NCI-H226 (cell line): ENCODE measurements around the gene BMPR1B.
A peak's percentile ranks its signal among the peaks of the same experiment; 100 is the strongest.
"Not testable (repeated sequence)": the region's sequence is repeated elsewhere in the genome, so short reads cannot be mapped to it uniquely, and the experiment has no call there.

ENCODE experiments used
- DNase-seq: peaks from one replicate; pipeline ENCODE4 v3.0.0-alpha.2; 2015

The BMPR1B gene

DNA sequence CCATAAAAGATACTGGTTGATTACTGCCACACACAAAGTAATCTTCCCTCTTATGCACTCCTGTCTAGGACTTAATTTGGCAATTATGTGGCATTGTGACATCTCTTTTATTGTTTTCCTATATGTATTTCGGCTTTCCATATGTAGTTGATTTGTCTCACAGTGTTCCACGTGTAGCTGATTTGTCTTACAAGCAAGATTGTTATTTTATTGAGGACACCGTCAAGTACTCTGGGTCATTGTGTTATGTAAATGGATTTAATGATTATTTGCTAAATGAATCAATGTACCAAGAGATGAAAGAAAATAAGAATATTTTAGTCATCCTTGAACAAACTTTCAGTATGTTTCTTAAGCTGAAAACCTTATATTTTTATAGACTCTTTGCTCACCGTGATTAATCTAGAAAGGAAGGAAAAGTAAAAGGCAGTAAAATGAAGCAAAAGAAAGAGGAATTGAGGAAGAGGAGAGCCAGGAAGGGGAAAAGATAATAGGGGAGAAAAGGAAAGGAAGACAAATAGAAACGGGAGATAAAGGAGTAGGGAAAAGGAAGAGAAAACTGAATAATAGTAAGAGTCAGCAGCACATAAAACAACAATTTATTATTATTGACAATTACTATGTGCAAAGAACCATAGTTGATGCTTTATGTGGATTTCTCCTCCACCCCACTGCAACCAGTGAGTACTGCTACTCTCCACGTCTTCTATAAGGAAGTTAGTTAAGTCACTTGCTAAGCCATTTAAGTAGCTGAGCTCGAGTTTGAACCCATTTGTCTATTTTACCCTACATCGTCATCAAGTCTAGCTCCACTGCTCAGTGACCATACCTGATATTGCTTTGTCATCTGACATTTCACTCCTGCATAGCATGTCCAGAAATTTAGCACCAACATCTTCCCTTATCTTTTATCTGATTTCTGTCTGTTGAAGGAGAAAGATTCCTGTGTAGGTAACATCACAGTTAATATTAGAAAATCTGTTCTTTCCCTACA is 336.5 kb downstream of the BMPR1B start:
- no peak for DNase-seq

DNA sequence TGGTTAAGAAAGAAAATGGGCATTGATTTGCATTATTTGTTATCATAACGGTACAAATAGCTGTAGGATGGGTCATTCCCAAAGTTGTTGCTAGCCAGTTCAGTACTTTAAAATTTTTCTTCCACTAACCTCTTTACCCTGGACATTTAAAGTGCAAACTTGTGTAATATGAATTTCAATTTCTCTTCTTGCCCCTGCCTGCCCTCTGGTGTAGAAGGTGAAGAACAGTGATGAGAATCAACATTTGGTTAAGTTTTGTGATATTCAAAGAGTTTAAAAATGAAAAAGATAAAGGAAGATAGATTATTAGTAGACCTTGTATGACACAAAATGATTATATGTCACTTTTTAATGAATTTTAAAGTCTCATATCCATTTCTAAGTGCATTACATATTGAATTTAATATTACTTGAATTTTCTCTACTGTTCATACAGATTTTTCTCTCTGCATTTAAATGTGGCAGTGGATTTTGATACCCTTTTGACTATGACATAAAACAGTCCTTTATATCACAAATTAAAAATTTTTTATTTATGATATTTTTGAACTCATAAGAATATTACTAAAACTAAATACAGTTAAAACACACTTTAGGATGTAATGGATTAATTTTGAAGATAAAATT is 337.7 kb downstream of the BMPR1B start:
- no peak for DNase-seq

DNA sequence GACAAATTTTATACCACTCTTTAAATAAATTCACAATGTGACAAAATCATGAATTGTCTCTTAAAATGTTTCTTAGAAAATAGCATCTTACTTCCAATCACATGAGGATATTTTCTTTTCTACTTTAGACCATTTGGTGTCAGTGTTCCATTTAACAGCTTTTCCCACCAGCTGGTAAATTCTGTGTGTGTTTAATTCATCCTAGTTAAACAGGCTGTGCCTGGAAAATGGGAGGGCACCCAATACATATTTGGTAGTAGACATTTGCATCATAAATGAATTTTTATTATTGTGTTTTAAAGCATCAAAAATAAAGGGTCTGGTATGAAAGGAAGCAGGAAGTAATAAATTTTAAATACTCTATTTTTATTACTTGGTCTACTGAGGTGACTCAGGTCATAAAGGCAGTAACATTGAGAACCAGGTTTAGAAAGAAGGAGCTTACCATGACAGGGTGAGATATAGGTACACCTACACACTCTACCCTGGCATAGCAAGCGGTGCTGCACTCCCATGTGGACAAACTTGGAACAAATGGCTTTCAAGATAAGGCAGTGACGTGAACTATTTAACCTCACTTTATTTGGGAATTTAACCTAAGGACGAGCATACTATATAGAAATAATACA is 344.5 kb downstream of the BMPR1B start:
- DNase-seq: no peak

DNA sequence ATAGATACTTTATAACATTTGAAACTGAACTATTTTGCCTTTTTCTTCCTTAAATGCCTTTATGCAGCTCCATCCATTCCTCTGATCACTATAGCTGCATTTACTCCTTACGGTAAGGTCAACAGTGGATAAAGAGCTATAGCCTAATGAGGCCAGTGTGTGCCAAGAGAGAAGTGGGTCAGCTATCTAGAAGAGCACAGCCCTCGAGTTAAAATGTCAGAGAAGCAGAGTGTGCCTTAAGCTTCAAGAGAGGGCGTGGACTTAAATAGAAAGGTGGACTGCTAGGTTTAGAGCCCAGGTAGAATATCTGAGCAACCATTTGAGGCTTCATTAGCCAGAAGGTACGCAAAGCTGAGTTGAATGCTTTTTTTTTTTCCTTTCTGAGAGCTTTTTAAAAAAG is 347.4 kb downstream of the BMPR1B start:
- DNase-seq: no peak

DNA sequence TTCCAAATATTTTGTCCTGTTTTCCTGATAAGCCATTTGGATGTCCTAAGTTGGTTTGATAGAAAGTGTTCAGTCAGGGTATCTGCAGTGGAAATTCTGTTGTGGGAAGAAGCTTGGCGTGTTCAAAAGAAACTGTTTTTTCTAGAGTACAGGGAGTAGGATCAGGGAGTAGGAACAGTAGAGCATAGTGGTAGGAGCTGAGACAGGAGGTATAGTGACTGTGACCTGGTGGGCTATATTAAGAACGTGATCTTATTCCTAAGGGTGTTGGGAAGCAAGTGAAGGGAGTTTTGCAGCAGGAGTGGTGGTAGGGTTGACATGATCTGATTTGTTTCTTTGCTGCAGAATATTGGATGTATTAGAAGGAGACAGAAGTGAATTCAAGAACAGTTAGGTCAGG is 348.2 kb downstream of the BMPR1B start:
- no peak for DNase-seq

DNA sequence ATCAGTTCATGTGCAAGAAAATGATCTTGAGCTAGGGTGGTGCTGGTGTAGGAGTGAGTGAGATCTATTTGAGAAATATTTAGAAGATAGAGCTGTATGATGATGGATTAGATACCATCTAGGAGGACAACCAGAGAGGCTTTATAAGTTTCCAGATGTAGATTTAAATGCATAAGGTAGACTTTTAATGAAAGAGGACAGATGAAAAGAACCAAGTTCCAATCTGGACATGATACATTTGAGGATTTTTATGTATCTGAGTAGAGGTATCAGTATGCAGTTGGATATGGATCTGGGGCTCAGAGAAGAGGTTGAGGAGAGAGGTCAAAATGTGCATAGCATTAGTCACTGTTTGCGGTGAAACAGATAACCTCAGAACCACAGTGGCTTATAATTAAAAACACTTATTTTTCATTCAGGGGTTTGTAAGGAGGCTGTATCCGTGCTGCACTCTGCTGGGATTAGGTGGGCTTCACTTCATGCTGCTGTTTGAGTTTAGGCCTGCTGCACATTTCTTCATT is 348.7 kb downstream of the BMPR1B start:
- DNase-seq: no peak

DNA sequence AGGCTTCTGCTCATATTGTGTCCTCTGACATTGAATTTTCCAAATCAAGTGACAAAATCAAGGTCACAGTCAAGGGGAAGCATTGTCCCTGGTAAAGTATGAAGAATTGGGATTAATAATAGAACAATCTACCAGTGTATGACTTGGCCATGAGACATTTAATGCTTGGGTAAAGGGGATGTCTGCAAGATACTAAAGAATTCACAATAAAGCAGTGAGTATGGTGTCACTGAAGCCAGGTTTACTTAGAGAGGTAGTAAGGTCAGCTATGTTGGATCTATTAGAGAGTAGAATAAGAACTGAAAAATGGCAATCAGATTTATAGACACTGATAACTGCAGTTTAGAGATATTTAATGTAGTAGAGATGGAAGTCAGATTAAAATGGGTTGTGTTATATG is 349.2 kb downstream of the BMPR1B start:
- no peak for DNase-seq

DNA sequence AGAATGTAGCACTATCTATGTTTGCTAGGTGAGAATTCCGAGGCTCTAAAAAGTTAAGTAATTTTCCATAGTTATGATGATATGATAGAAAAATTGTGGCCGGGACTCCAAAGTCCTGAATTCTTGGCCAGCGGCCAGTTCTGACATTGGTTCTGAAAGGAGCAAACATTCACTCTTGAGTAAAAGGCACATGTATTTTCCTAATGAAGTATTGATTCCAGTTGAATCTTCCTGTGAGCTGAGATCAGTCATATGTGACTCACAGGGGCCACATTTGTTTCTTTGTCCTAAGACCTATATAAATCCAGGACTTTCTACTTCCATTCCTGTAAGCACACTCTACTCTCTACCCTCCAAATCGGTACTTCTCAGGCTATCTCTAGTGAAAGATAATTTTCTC is 349.9 kb downstream of the BMPR1B start:
- DNase-seq: peak; percentile 12

DNA sequence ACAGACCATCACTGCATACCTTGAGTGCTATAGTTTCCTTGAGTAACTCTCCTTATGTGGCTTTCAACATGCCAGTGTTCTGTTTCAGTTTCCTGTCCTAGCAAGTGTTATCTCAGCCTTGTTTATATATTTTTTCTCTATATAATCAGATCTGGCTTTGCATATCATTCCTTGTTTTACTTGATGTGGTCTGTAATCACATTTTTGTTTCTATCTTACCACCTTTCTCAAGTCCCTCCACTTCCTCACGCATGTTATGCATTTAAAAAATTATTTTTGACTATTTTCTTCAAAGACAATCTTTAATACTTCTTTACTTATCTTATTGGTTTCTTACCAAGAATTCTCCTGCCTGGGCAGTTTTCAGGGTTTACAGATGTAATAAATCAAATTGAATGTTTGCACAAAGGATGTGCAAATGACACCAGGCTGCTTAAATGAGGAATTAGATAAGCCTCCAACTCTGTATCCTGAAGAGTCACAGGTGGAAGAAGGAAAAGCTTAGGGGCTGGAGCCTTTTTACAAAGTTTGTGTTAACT is 351.2 kb downstream of the BMPR1B start:
- peak; percentile 34 for DNase-seq

DNA sequence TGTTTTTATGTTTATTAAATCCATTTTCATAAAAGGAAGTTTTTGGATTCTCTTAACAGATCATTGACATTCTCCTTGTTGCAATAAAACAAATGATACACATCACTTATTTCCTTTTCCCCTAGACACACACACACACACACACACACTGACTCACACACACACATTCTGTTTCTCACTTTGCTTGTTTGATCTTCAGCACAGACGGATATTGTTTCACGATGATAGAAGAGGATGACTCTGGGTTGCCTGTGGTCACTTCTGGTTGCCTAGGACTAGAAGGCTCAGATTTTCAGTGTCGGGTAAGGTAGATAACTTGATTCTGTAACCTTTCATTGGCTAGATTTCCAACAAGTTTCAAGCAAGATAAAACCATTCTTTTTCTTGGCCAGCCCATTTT is 356.8 kb downstream of the BMPR1B start:
- no peak for DNase-seq

DNA sequence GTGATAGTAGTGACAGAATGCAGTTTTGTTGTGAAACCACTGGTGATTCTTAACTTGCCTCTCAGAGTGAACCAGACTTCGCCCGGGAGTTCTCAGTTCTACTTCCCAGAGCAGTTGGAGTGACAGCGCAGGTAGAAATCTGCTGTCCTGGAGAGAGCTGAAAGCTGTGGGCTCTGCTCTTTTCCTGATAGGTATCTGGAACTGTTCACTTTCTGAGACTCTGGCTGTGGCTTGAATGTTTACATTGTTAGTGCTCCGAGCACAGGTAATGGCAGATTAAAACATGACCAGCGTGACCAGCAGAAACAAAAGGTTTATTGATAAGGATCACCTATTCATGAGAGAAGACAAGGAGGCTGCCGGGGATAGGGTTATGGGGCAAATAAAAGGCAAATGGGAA is 360.7 kb downstream of the BMPR1B start:
- no peak for DNase-seq

DNA sequence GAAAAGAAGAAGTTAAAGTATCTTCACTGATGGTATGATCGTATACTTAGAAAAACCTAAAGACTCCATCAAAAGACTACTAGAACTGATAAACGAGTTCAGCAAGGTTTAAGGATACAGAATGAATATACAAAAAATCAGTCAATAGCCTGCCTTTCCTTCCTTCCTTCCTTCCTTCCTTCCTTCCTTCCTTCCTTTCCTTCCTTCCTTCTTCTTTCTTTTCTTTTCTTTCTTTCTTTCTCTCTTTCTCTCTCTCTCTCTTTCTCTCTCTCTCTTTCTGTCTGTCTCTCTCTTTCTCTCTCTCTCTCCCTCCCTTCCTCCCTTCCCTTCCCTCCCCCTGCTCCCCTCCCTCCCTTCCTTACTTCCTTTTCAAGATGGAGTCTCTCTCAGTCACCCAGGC is 362.7 kb downstream of the BMPR1B start:
- DNase-seq: no peak

DNA sequence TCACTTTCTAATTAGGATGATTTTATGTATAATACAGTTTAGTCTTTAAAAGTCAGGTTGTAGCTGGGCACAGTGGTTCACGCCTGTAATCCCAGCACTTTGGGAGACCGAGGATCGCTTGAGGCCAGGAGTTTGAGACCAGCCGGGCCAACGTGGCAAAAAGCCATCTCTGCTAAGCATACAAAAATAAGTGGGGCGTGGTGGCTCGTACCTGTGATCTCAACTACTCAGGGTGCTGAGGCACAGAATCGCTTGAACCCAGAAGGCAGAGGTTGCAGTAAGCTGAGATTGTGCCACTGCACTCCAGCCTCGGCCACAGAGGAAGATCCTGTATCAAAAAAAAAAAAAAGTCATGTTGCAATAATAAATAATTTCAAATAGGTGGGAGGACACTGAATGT is 364.2 kb downstream of the BMPR1B start:
- no peak for DNase-seq

DNA sequence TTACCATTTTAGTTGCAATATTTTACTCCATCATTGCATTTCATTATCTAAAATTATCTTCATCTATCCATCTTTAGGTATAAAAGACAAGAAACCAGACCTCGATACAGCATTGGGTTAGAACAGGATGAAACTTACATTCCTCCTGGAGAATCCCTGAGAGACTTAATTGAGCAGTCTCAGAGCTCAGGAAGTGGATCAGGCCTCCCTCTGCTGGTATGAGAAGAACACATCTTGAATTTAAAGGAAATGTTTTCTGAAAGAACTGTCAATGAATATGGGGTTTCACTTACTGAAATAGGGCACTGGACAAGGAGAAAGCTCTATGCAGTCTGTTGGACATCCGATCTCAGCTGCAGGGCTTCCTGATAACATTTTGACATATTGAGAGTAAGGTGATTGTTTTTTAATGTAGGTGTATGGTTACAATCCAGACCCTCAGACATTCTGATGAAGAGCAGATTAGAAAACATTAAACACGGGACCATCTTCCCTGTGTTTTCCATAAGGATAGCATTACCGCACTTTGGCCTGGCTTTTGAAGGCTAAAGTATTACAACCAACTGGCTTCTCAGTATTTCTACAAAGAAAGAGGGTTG is 367.2 kb downstream of the BMPR1B start:
- DNase-seq: peak; percentile 25

DNA sequence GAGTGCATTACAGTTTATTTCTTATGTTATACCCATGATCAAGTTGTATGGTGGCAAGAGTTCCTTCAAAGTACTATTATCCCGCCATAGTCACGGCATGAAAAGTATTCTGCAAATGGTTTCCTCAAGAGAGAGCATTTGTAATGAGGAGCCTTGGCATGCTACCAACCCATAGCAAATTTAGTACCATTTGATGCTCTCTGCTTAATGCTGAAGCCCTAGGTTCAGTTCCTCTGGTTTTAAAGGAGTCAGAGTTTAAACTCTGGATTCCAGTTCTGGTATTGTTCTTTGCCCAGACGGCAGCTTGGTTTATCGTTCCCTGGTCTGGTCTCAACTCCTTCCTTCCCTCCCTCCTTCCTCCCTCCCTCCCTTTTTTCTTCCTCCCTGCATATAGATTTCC is 371.3 kb downstream of the BMPR1B start:
- DNase-seq: no peak

DNA sequence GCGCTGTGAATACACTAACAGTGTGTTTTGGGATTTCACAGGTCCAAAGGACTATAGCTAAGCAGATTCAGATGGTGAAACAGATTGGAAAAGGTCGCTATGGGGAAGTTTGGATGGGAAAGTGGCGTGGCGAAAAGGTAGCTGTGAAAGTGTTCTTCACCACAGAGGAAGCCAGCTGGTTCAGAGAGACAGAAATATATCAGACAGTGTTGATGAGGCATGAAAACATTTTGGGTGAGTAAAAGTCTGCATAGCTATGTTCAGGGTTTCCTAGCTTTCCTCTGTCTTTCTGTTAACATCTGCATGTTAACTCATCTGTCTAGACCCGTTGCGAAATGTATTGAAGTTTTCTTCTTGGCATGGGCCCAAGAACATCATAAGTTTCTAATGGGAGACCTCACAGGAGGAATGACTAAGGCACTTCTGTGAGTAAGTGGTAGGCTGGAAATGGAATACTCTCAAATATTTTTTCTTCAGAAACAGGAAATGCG is 372.1 kb downstream of the BMPR1B start:
- peak; percentile 93 for DNase-seq

DNA sequence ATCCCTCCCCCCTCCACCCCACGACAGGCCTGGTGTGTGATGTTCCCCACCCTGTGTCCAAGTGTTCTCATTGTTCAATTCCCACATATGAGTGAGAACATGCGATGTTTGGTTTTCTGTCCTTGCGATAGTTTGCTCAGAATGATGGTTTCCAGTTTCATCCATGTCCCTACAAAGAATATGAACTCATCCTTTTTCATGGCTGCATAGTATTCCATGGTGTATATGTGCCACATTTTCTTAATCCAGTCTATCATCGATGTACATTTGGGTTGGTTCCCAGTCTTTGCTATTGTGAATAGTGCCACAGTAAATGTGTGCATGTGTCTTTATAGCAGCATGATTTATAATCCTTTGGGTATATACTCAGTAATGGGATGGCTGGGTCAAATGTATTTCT is 376.3 kb downstream of the BMPR1B start:
- not testable (repeated sequence) for DNase-seq

DNA sequence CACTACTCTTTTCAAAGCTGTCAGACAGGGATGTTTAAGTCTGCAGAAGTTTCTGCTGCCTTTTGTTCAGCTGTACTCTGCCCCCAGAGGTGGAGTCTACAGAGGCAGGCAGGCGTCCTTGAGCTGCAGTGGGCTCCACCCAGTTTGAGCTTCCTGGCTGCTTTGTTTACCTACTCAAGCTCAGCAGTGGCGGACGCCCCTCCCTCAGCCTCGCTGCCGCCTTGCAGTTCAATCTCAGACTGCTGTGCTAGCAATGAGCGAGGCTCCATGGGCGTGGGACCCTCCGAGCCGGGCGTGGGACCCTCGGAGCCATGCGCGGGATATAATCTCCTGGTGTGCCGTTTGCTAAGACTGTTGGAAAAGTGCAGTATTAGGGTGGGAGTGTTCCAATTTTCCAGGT is 381.7 kb downstream of the BMPR1B start:
- not testable (repeated sequence) for DNase-seq

DNA sequence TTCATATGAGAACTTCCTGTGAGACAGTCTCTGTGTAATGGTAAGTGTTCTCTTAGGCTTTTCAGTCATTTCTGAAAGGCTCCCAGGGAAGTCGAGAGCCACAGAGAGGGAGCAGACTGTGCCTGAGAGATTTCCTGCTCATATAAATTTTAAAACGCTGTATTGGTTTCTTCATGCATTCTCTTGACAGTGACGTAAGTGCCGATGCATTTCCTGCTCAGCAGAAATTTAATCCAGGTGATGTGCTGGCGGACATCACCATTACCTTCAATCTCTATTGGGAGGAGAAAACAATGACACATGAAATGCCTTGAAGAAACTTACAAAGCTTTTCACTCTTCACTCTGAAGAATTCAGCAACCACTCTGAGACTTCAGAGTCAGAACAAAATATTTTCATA is 383.6 kb downstream of the BMPR1B start:
- no peak for DNase-seq

DNA sequence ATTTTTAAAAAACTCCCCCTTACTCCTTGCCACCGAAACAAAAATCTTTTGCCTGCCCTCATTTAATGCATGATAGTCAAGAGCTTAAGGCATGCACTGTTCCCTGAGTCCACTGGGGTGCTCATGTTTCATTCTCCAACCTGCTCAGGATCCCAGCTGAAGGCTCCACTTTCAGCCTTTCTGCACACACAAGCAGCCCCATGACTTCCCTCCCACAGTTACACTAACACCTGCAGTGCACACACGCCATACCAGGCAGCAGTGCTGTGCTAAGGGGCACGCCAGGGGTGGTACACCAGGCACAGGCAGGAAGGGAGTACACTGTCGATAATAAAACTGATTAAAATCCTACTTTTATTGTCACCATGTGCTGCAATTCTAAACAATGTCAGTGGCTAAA is 385.2 kb downstream of the BMPR1B start:
- DNase-seq: no peak

DNA sequence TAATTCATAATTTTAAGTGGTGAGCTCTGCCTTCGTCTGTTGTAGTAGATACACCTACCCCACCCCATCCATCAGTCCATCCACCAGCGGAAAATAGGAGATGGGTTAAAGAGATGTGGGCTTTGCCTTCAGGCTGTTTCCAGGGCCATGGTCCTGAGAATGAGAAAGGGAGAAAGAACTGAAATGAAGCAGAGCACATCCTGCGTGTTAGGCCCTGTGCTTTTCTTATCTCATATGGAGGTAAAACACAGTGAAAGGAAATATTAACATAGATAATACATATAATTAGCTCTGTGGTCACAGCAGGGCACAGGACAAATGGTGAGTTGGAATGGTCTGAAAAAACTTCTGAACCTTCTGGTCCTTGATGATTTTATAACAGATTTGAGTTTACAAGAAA is 393.5 kb downstream of the BMPR1B start:
- DNase-seq: no peak

DNA sequence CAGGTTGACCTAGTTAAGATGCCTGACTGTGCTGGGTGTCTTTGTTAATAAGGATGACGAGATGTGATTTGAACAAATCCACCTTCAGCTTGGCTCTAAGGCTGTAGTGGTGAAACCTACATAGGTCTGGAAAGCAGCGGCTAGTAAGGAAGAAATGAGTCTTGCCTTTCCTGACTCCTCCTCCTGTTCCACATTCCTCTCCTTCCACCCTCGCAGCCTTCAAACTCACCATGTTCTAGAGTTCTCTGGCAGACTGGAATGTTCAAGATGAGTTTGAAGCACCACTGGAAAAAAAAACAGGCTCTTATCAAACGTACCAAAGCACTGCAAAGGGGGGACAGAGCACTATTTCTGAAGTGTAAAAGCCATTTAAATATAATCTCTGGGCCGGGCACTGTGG is 395.4 kb downstream of the BMPR1B start:
- no peak for DNase-seq
